Measurements from ENCODE around the gene CREBRF.
"Not testable (repeated sequence)": the region's sequence is repeated elsewhere in the genome, so short reads cannot be mapped to it uniquely, and the experiment has no call there.

Gene CREBRF, protein sequence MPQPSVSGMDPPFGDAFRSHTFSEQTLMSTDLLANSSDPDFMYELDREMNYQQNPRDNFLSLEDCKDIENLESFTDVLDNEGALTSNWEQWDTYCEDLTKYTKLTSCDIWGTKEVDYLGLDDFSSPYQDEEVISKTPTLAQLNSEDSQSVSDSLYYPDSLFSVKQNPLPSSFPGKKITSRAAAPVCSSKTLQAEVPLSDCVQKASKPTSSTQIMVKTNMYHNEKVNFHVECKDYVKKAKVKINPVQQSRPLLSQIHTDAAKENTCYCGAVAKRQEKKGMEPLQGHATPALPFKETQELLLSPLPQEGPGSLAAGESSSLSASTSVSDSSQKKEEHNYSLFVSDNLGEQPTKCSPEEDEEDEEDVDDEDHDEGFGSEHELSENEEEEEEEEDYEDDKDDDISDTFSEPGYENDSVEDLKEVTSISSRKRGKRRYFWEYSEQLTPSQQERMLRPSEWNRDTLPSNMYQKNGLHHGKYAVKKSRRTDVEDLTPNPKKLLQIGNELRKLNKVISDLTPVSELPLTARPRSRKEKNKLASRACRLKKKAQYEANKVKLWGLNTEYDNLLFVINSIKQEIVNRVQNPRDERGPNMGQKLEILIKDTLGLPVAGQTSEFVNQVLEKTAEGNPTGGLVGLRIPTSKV

DNA sequence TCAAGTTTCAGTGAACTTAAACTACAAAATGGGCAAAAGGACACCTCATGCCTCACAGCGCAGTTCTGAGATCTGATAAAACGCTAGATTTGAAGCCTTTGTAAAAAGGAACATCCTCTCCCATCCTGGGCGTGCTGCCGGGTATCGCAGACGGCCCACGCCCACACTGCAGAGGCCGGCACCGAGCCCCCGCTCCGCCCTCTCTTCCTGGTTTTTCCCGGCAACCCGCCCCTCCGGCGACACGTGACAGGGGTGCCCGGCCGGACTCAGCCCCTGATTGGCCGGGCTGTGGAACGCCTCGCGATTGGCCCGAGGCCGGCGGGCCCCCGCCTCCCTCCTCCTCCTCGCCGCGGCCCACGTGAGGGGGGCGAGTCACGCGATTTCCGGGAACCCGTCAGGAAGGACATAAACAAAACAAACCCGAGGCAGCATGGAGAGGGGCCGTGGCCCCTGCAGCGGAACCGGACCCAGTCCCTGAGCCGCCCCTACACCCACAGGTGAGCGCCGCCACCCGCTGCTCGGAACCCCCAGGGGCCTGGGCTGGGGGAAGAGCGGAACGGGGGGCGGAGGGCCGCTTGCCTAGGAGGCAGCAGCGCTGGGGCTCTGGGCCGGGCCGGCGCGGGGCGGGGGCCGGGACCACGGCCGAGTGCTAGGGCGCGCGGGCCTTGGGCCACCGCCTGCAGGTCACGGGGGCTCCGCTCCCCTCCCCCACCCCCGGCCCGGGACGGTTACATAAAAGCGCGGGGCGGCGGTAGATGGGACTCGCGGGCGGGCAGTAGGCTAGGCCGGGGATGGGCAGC is at the start of gene CREBRF:
CREBRF (plus strand) TSS at position 370 of the 800 bp plus-strand sequence. CDS start 24,424 bp downstream, outside the sequence.
- peak; percentile 70 to 71 for ATAC-seq

DNA sequence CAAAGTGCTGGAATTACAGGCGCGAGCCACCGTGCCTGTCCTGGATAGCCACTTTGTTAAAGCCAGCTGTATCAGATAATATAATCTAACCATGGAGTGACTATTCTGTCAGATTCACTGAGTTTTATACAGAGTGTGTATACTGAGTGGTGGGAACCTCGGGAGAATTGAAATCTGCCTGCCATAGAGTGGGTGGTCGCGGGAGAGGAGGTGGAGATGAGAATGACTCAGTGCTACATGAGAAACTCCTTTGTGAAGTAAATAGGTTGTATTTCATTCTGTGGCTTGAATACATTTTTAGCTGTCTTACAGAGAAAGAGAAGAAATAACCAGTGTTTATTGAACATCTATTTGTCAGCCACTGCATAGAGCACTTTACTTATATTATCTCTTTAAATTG is 46.1 kb upstream of the CREBRF start:
- peak; percentile 44 to 64 for ATAC-seq

DNA sequence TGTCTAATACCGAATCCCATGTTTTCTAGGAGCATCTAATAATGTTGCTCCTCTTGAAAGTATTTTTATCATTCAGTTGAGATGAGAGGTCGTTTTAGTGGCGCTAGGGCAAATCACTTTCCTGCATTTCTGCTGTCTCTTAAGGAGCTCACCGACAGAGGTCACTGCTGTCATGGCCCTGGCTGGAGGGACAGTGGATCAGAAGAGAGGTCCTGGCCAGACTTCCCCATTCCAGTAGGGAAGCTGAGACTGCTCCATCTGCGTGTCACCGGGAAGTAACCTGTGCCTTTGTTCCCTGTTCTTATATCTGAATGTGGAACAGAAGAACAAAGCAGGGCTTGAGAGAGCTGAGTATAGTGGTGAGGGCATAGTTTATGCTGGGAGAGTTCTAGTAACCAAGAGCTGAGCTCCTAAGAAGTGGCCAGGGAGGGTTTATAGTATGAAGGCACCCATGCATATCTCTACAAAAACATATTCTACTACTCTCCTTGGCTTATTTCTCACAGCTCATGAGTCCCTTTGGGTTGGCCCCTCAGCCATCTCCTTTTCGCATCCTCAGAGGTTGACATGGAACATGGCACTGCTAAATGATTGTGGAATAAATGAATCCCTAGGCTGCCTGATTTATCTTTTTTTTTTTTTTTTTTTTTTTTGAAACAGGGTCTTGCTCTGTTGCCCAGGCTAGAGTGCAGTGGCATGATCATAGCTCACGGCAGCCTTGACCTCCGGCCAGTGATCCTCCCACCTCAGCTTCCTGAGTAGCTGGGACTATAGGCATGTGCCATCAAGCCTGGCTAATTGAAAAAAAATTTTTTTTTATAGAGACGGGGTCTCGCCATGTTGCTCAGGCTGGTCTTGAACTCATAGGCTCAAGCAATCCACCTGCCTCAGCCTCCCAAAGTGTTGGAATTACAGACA is 45.3 kb upstream of the CREBRF start:
- ATAC-seq = no peak

DNA sequence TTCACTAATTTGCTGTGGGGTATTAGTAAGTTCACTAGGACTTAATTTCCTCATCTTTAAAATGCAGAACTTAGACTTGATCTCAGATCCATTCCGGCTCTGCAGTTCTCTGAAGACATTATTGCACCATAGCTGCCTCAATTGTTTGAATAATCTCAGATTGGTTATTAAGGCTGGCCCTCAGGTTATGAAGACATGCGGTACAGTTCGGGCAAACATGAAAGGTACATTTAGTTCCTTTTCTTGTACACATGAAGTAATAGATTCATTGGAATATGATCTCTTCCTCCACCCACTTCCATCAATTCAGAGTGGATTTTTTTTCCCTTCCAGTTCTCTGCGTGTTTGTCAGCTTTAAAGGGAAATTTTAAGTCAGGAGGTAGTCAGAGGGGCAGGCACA is 44.6 kb upstream of the CREBRF start:
- no peak for ATAC-seq

DNA sequence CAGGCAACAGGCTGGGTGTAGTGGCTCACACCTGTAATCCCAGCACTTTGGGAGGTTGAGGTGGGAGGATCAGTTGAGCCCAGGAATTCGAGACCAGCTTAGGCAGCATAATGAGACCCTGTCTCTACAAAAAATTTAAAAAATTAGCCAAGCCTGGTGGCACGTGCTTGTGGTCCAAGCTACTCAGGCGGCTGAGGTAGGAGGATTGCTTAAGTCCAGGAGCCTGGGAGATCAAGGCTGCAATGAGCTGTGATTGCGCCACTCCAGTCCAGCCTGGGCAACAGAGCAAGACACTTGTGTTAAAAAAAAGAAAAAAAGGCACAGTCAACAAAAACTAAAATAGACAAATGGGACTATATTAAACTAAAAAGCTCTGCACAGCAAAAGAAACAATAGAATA is 43.3 kb upstream of the CREBRF start:
- ATAC-seq = no peak

DNA sequence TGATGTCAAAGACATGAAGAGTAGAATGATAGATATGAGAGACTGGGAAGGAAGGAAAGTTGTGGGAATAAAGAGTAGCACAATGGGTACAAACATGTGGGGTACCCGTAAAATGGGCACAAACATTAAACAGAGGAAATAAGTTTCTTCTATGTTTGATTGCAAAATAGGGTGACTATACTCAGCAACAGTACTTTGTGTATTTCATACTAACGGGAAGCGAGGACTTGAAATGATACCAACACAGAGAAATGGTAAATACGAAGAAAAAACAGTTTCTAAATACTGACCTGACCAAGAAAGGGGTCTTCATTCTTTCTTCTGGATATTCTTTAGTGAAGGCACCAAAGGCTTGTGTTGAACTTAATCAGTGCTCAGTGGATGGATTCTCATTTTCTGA is 41.5 kb upstream of the CREBRF start:
- ATAC-seq = no peak

DNA sequence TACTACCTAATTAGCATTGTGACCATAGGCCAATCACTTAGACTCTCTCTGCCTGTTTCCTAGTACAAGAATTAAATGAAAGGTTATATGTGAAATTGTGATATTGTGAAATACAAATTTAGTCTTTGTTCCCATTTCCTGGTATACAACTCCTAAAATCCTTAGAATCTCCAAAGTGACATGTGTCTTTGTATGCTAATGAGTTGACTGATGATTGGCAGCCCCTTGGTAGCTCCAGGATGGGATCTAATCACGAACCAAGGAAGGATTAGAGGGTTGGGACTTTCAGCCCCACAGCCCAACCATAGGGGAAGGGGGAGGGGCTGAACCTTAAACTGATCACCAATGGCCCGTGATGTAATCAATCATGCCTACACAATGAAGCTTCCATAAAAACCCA is 41.0 kb upstream of the CREBRF start:
- no peak for ATAC-seq

DNA sequence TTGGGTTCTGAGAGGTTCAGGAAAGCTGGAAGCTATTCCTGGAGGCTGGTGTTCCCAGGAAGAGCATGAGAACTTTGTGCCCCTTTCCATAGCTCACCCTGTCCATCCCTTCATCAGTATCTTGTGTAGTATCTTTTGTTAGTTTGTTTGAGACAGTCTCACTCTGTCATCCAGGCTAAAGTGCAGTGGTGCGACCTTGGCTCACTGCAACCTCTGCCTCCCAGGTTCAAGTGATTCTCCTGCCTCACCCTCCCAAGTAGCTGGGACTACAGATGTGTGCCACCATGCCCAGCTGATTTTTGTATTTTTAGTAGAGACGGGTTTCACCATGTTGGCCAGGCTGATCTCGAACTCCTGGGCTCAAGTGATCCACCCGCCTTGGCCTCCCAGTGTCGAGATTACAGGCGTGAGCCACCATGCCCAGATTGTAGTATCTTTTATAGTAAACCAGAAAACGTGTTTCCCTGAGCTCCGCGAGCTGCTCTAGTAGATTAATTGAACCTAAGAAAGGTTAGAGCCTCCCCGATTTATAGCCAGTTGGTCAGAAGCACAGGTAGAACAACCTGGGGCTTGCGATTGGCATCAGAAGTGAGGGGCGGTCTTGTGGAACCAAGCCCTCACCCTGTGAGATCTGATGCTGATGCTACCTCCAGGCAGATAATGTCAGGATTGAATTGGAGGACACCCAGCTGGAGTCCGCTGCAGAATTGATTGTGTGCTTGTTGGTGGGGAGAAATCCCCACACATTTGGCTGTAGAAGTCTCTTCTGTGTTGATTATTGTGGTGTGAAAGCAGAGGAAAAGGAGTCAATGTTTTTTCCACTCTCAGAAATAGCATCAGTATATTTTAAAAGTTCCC is 40.3 kb upstream of the CREBRF start:
- no peak for ATAC-seq

DNA sequence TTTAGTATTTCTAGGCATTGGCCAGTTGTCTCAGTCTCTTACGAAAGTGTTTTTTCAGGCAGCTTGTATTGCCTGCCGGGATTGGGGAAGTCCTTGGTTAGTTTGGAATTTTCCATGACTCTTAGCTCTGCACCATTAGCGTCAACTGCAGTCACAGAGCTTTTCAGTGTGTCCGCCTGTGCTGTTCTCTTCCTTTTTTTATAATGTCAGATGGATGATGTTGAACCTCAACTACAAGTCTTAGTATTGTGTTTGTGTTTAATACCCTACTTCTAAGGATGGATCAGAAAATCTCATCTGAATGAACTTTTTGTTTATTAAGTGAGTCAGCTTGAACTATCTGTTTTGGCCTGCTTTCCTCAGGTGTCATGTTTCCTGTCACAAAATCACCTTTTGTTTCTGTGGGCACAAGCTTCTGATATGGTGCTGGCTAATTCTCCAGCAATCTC is 39.5 kb upstream of the CREBRF start:
- ATAC-seq = peak; percentile 63 to 90

DNA sequence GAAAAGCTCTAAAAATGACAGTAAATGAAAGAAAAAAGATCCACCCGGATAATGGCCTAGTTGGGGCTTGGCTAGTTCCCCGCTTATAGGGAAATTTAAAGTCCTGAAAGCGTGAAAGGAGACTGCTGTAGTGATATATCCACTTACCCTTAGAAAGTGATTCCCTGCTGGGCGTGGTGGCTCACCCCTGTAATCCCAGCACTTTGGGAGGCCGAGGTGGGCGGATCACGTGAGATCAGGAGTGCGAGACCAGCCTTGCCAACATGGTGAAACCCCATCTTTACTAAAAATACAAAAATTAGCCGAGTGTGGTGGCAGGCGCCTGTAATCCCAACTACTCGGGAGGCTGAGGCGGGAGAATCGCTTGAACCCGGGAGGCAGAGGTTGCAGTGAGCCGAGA is 39.1 kb upstream of the CREBRF start:
- not testable (repeated sequence) for ATAC-seq

DNA sequence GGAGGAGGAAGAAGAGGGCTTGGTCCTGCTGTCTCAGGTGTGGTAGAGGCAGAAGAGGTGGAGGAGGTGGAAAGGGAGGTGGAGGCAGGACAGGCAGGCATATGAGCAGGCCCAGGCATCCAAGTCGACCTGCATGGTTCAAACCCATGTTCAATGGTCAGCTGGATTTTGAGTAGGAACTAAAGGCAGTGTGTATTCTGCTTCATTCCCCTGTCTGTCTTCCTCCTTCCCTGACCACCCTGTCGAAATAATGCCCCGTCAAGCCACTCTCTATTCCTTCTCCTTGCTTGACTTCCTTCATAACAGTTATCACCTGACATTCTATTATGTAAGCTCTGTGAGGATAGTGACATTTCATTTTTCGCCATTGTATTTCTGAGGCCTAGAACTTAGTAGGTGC is 37.8 kb upstream of the CREBRF start:
- ATAC-seq = no peak

DNA sequence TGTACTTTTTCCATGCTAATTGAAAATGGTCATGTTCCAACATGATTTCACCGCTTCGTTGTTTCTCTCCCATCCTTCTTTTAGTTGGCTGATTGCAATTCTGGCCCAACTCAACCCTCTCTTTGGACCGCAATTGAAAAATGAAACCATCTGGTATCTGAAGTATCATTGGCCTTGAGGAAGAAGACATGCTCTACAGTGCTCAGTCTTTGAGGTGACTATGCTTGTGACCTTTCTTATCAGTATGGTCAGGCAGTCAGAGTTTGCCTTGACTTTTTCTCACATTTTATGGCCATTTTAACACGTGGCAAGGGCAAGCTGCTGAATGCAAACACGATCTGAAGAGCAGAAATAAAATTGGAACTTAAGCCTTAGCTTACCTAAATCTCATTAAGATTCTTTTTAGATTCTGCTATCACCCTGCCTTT is 36.0 kb upstream of the CREBRF start:
- no peak for ATAC-seq

DNA sequence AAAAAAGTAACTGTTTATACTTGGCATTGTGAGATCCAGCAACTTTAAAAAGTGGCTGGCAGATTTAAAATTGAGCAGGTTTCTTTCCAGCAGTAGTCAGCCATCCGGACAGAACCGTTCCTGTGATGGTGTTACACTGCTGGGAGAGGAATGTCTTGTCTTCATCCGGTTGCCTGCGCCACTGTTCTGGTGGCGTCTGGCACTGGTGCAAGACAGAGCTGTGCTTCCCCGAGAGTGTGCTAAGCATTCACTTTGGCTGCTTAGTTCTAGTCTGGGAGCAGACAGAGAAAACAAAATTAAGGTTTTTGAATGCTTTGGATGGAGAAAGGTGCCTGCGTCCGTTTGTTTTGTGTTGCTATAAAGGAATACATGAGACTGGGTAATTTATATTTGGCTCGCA is 35.5 kb upstream of the CREBRF start:
- ATAC-seq = no peak

DNA sequence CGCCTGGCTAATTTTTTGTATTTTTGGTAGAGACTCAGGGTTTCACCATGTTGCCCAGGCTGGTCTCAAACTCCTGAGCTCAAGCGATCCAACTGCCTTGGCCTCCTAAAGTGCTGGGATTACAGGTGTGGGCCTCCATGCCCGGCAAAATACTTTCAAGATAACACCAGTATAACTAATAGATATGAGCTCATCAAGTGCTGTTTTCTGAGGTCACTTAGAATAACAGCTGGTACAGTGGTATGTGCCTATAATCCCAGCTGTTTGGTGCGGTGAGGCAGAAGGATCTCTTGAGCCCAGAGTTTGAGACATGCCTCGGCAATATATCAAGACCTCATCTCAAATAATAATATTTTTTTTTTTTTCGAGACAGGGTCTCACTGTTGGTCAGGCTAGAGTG is 30.5 kb upstream of the CREBRF start:
- ATAC-seq = no peak

DNA sequence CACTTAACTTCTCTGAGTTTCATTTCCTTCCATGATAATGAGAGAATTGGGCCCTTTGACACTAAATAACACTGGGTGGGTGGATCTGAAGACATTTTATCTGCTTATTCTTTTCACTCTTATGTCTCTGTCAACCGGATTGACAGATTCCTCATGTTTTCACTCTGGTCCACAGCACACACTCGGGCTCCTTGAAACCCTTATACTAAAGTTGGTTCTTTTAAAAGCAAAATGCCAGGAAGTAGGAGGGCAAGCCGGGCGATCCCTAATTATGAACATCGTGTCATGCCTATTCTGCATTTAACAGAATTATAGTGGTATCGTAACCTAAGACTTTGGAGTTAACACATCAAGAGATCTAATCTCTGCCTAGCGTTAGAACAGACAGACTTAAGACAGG is 28.2 kb upstream of the CREBRF start:
- no peak for ATAC-seq

DNA sequence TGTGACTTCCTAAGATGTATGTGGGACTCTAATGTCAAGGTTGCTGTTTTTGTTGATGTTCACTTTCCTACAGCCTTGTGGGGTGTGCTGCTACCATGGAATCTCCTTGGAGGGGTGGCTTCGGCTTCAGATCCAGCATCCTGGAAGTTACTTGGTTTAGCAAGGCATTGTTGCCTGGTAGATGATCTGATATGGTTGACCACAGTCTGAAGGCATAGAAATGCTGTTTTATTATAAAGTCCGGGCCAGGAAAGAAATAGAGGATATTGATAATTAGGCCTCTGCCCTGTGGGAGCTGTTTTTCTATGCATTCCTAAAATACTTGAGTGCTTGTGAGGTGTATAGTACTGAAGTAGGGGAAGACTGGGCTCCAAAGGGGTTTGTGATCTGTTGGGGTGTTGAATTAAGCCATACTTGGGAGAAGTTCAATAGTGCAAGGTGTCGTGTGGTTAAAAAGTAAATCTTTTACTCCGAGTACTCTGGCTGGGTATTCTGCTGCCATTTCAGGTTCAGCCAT is 27.3 kb upstream of the CREBRF start:
- ATAC-seq = no peak

DNA sequence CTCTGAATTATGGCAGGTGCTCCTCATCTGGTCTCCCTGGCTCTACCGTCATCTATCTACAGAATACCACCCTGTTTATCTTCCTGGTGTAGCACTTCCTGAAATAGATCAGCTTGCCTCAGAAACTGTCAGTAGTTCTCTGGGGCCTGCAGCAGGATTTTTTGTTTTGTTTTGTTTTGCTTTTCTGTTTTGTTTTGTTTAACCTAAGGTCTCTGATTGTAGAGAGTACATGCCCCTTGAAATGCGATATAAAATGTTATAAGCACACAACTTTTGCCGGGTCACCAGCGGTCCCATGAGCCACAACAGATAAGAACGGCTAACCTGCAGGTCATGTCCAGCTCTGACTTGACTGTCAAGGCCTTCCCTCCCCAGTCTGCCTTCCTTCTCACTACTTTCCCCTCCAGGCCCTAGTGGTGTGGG is 26.6 kb upstream of the CREBRF start:
- no peak for ATAC-seq

DNA sequence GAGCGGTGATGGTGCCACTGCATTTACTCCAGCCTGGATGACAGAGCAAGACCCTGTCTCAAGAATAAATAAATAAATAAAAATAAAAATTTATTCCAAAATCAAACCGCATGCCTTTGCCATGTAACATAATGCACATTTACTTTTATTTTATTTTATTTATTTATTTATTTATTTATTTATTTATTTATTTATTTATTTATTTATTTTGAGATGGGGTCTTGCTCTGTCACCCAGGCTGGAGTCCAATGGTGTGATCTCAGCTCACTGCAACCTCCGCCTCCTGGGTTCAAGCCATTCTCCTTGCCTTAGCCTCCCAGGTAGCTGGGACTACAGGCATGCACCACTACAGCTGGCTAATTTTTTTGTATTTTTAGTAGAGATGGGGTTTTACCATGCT is 24.1 kb upstream of the CREBRF start:
- ATAC-seq = not testable (repeated sequence)

DNA sequence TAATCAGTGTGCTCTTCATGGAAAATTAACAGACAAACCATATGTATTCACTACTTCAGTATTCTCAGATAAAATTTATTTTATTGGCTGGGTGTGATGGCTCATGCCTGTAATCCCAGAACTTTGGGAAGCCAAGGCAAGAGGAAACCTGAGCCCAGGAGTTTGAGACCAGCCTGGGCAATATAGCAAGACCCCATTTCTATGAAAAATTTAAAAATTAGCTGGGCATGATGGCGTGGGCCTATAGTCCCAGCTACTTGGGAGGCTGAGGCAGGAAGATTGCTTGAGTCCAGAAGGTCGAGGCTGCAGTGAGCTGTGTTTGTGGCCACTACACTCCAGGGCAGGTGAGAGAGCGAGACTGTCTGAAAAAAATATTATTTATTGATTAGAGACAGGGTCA is 23.4 kb upstream of the CREBRF start:
- ATAC-seq = no peak

DNA sequence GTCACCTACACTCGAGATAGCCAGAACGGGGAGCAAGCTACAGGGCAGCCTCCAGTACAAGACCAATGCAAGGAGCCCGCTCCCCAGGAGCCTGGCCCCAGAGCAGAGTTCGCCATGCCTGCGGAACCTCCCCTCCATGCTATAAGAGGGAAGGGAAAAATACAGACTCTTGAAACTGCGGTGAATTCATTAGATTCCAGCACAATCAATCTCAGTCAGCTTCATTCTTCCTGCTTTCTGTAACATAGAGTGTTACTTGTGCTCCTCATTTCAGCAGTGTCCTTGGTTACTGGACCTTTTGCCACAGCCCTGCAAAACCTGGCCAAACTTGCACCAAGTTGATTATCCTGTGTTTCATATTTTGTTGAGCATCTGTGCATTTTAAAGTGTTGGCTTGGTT is 22.2 kb upstream of the CREBRF start:
- no peak for ATAC-seq

Data from activated CD4-positive, CD25-positive, alpha-beta regulatory T cell treated with anti-CD3 and anti-CD28 coated beads, Interleukin-2, amount 50 U/mL, for 24 hours (primary cell).